ENCODE results near the gene TST. TPM values are rescaled to one million over a fixed set of nuclear protein-coding genes. Genes with fewer than 3 reads are reported as not detected.

Gene TST
- total RNA-seq, 3 donors from 2014 or later (not counting 1 experiment from before 2014, with no cell fraction given) = 3.1 to 4.9 (median 4.3) TPM

DNA sequence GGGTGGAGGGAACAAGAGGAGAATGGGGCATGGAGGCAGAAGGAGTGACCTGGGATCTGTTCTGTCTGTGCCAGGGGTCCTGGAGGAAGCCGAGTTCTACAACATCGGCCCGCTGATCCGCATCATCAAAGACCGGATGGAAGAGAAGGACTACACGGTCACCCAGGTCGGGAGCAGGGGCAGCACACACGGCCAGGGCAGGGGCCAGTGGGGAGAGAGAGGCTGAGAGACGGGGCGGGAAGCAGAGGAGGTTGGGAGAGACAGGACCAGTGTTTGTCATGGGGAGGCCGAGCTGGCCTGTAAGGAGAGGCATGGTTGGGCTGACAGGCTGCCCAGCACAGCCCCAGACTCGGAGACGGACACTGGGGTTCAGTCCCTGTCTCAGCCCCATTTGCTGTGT, 37.0 kb upstream of the TST start:
- 97% methylated on average over 13 of the region's 13 CpGs for WGBS (ENCODE audit: insufficient coverage)
- H3K36me3 ChIP-seq (ENCODE audit: control insufficient read depth, insufficient read depth, low read length) = peaks cover 23% of the 10 kb centered on the region
- no peaks in the 10 kb centered on the region for H3K9me3 Mint-ChIP-seq
- peaks cover 0 to 9% of the 10 kb centered on the region in 2 donors for H3K4me1 Mint-ChIP-seq
- H3K27ac Mint-ChIP-seq = no peak overlapping the region
- H3K36me3 Mint-ChIP-seq = no peaks in the 10 kb centered on the region
- no peak overlapping the region for H3K27ac ChIP-seq (ENCODE audit: low read length)
- TF ChIP-seq, protein P1, sequence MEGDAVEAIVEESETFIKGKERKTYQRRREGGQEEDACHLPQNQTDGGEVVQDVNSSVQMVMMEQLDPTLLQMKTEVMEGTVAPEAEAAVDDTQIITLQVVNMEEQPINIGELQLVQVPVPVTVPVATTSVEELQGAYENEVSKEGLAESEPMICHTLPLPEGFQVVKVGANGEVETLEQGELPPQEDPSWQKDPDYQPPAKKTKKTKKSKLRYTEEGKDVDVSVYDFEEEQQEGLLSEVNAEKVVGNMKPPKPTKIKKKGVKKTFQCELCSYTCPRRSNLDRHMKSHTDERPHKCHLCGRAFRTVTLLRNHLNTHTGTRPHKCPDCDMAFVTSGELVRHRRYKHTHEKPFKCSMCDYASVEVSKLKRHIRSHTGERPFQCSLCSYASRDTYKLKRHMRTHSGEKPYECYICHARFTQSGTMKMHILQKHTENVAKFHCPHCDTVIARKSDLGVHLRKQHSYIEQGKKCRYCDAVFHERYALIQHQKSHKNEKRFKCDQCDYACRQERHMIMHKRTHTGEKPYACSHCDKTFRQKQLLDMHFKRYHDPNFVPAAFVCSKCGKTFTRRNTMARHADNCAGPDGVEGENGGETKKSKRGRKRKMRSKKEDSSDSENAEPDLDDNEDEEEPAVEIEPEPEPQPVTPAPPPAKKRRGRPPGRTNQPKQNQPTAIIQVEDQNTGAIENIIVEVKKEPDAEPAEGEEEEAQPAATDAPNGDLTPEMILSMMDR (IDR thresholded peaks at IDR 0.05) = no peak
- no peak overlapping the region for H3K4me3 Mint-ChIP-seq
- no peak for ATAC-seq
- no peak for DNase-seq
- H3K4me1 ChIP-seq (ENCODE audit: control insufficient read depth, insufficient read depth, low read length) = peaks cover 24% of the 10 kb centered on the region
- H3K9me3 ChIP-seq (ENCODE audit: control insufficient read depth, insufficient read depth, low read length) = no peaks in the 10 kb centered on the region
- intact Hi-C loops (cut with micrococcal nuclease) = no loop called here
- H3K4me3 ChIP-seq (ENCODE audit: low read length) = no peak overlapping the region
- H3K27me3 ChIP-seq (ENCODE audit: control insufficient read depth, insufficient read depth, low read length) = no peaks in the 10 kb centered on the region
- H3K27me3 Mint-ChIP-seq (ENCODE audit: low read depth in 2 of 2) = no peaks in the 10 kb centered on the region

DNA sequence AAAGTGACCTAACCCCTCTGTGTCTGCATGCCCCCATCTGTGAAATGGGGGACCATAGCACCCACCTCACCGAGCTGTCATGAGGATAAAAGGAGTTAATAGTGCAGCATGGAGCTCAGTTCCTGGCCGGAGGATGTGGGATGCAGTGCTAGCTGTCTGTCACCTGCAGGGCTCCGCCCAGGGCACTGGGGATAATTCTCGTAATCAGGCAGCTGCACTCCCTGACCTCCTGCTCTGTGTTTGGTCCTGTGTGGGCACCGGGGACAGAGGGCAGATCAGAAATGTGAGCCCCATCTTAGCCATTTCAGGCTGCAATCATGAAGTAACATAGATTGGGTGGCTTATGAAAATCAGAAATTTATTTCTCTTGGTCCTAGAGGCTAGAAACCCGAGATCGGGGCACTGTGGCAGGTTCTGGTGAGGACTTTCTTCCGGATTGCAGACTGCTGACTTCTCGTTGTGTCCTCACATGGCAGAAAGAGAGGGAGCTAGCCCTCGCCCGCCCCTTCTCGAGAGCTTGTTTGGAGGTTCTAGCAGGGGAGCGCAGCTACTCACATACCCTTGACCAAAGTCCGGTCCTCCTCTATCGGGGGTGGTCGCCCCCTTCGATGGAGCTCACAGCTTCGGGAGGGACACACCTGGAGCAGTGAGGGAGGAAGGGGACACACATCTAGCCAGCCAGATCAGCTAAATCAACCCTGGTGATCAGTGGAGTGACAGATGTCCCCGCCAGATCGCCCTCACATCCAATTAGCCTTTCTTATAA, 35.5 kb upstream of the TST start:
- ATAC-seq = no peak
- H3K36me3 ChIP-seq (ENCODE audit: control insufficient read depth, insufficient read depth, low read length) = peaks cover 20% of the 10 kb centered on the region
- Mint-ChIP-seq H3K27ac (no peak overlapping the region), H3K9me3 (no peaks in the 10 kb centered on the region), H3K4me1 (peaks cover 0 to 9% of the 10 kb centered on the region in 2 donors), H3K4me3 (no peak overlapping the region), H3K36me3 (no peaks in the 10 kb centered on the region), H3K27me3 (ENCODE audit: low read depth in 2 of 2) (no peaks in the 10 kb centered on the region)
- 96% methylated on average over 20 of the region's 20 CpGs for WGBS (ENCODE audit: insufficient coverage)
- no peak for DNase-seq
- TF ChIP-seq, protein P1 (IDR thresholded peaks at IDR 0.05) = no peak
- H3K27ac ChIP-seq (ENCODE audit: low read length) = no peak overlapping the region
- peaks cover 25% of the 10 kb centered on the region for H3K4me1 ChIP-seq (ENCODE audit: control insufficient read depth, insufficient read depth, low read length)
- intact Hi-C loops (cut with micrococcal nuclease) = no loop called here
- H3K9me3 ChIP-seq (ENCODE audit: control insufficient read depth, insufficient read depth, low read length) = no peaks in the 10 kb centered on the region
- H3K27me3 ChIP-seq (ENCODE audit: control insufficient read depth, insufficient read depth, low read length) = no peaks in the 10 kb centered on the region
- H3K4me3 ChIP-seq (ENCODE audit: low read length) = no peak overlapping the region

DNA sequence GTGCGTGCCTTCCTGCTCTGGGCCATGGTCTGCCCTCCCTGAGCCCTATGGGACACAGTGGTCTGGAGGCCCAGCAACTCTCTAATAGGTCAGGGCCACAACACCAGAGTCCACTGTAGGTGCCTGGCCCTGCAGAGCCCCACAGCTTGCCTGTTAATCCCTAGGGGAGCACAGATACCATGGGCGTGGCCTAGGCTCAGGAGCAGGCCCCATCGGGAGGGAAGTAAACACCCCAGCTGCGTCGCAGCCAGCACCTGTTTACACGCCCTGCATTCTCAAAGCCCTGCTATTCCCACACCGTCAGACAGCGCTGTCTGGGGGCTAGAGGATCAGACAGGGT, 34.8 kb upstream of the TST start:
- H3K9me3 ChIP-seq (ENCODE audit: control insufficient read depth, insufficient read depth, low read length) = no peaks in the 10 kb centered on the region
- H3K4me3 ChIP-seq (ENCODE audit: low read length) = no peak overlapping the region
- no peak overlapping the region for H3K4me3 Mint-ChIP-seq
- DNase-seq (no peak), ATAC-seq (no peak)
- TF ChIP-seq, protein P1 (IDR thresholded peaks at IDR 0.05) = no peak
- H3K4me1 Mint-ChIP-seq = peaks cover 0 to 9% of the 10 kb centered on the region in 2 donors
- peaks cover 16% of the 10 kb centered on the region for H3K36me3 ChIP-seq (ENCODE audit: control insufficient read depth, insufficient read depth, low read length)
- no peaks in the 10 kb centered on the region for H3K27me3 ChIP-seq (ENCODE audit: control insufficient read depth, insufficient read depth, low read length)
- no peaks in the 10 kb centered on the region for H3K27me3 Mint-ChIP-seq (ENCODE audit: low read depth in 2 of 2)
- H3K4me1 ChIP-seq (ENCODE audit: control insufficient read depth, insufficient read depth, low read length) = peaks cover 25% of the 10 kb centered on the region
- H3K27ac Mint-ChIP-seq = no peak overlapping the region
- intact Hi-C loops (cut with micrococcal nuclease) = no loop called here
- H3K27ac ChIP-seq (ENCODE audit: low read length) = no peak overlapping the region
- WGBS (ENCODE audit: insufficient coverage) = 80% methylated on average over 8 of the region's 8 CpGs
- no peaks in the 10 kb centered on the region for H3K9me3 Mint-ChIP-seq
- no peaks in the 10 kb centered on the region for H3K36me3 Mint-ChIP-seq
